BE2C (cell line): ENCODE data around the gene TMEM63B.
"Not testable (repeated sequence)": the region's sequence is repeated elsewhere in the genome, so short reads cannot be mapped to it uniquely, and the experiment has no call there.

Experiments used
- DNase-seq: peaks from one replicate; pipeline ENCODE4 v3.0.0-alpha.2; 2020
- H3K27me3 ChIP-seq: fragments of 250-450 bp; sonication (Bioruptor Pico); 2 replicates; pipeline ENCODE4 v1.5.1; 2020; ENCODE audit warnings: mild to moderate bottlenecking
- H3K36me3 ChIP-seq: fragments of 250-450 bp; sonication (Bioruptor Pico); 2 replicates; pipeline ENCODE4 v1.5.1; 2020; ENCODE audit warnings: mild to moderate bottlenecking
- H3K4me1 ChIP-seq: fragments of 250-450 bp; sonication (Bioruptor Pico); 2 replicates; pipeline ENCODE4 v1.5.1; 2020
- H3K4me3 ChIP-seq: 2 replicates; pipeline ENCODE4 v1.5.1; 2011; ENCODE audit warnings: low read depth, low read length
- H3K9me3 ChIP-seq: fragments of 250-450 bp; sonication (Bioruptor Pico); 2 replicates; pipeline ENCODE4 v1.5.1; 2020
- TF ChIP-seq, protein P1 (sequence below): IDR thresholded peaks from 2 replicates; pipeline ENCODE4 v1.5.1; 2012; ENCODE audit warnings: mild to moderate bottlenecking, low read depth, low read length

Gene TMEM63B

DNA sequence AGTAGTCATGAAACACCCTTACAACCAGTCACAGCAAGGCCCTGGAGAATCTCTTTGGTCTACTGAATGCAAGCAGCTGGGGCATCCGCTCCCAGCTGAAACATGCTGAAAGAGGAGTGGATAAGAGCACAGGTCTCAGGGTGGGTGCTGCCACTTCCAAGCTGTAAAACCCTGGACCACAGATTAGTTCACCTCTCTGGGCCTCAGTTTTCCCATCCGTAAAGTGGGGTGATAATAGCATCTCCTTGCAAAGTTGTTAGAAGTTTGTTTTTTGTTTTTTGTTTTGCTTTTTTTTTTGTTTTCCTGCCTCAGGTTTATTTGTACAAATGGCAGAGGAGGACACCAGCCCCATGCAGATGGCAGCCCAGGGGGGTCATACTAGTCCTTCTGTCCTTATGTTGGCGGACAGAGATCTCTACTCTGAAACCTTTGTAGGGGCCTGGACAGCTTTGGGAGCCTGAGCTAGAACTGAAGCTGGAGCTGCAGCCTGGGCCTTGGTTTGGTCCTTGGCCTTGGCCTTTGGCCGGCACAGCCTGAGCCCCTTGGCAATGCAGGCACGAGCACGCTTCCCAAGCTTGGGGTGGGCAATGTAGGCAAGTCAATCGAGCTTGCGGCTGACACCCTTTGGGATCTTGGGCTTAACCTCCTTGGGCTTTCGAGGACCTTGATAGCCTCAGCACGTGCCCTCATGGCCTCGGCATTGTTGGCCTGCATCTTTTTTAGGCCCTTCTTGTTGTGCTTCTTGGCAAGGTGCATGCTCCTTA lies 38.3 kb upstream of the TMEM63B start:
- no peak overlapping the region for H3K4me3 ChIP-seq
- H3K27me3 ChIP-seq, result no peaks in the 10 kb centered on the region
- peaks cover 11% of the 10 kb centered on the region for H3K4me1 ChIP-seq
- peaks cover 11% of the 10 kb centered on the region for H3K36me3 ChIP-seq
- TF ChIP-seq, protein P1, sequence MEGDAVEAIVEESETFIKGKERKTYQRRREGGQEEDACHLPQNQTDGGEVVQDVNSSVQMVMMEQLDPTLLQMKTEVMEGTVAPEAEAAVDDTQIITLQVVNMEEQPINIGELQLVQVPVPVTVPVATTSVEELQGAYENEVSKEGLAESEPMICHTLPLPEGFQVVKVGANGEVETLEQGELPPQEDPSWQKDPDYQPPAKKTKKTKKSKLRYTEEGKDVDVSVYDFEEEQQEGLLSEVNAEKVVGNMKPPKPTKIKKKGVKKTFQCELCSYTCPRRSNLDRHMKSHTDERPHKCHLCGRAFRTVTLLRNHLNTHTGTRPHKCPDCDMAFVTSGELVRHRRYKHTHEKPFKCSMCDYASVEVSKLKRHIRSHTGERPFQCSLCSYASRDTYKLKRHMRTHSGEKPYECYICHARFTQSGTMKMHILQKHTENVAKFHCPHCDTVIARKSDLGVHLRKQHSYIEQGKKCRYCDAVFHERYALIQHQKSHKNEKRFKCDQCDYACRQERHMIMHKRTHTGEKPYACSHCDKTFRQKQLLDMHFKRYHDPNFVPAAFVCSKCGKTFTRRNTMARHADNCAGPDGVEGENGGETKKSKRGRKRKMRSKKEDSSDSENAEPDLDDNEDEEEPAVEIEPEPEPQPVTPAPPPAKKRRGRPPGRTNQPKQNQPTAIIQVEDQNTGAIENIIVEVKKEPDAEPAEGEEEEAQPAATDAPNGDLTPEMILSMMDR, result no peak
- H3K9me3 ChIP-seq, result no peaks in the 10 kb centered on the region
- no peak for DNase-seq

DNA sequence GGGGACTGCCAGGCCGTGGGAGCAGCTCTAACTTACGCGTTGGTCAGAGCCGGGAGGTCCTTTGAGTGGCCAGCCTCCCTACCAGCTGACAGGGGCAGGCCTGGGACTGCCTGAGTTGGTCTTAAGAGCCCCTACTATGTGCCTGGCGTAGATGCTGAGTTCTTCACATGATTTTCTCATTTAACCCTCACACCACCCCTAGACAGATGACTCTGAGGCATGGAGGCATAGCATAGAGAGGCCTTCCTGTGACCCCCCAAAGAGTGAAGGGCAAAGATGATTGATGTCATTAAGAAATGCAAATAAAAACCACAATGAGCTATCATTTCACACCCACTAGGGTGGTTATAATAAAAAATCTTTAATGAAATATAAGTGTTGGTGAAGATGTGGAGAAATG lies 36.9 kb upstream of the TMEM63B start:
- peaks cover 11% of the 10 kb centered on the region for H3K4me1 ChIP-seq
- no peak for DNase-seq
- H3K4me3 ChIP-seq, result no peak overlapping the region
- no peaks in the 10 kb centered on the region for H3K9me3 ChIP-seq
- TF ChIP-seq, protein P1, result no peak
- H3K27me3 ChIP-seq, result no peaks in the 10 kb centered on the region
- peaks cover 21% of the 10 kb centered on the region for H3K36me3 ChIP-seq

- not testable (repeated sequence) for DNase-seq, H3K27me3 ChIP-seq, H3K9me3 ChIP-seq, H3K4me3 ChIP-seq
- Histone ChIP-seq H3K4me1 (peaks cover 11% of the 10 kb centered on the region), H3K36me3 (peaks cover 21% of the 10 kb centered on the region)
Measured at GRCh38 chr6:44091356-44091755, 36.0 kb upstream of the TMEM63B start.

DNA sequence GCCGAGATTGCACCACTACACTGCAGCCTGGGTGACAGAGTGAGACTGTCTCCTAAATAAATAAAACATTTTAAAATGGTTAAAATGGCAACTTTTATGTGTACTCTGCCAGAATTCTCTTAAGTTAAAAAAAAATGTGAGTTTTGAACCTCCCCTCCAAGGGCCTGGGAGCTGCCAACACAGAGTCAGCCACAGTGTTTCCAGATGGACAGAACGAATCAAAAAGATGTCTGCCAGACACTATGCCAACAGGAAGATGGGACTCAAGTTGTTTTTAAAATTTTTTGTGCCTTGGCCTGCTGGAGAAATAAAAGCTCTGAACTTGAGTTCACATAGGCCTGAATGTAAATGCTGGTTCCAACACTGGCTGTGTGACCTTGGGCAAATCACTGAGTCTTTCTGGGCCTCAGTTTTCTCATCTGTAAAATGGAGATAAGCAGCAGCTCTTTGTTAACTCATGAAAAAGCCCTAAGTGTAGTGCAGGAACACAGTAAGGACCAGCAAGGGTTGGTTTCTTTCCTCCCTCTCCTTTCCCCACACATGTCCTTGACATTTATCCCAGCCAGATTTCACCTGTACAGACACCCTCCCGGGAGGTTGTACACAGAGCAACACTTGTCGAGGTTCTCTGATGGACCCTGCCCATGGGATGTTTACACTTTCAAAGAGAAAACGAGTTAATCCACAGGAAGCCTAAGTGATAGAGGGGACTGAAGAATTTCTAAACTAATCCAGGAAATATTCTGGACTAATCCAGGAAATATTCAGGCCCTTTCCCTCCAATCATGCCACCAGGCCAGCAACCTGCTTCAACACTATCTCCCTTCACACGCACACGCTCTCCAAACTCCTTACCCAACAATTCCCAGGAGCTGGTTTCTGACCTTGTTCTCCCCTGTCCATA lies 35.1 kb upstream of the TMEM63B start:
- no peaks in the 10 kb centered on the region for H3K27me3 ChIP-seq
- TF ChIP-seq, protein P1, result no peak
- no peak overlapping the region for H3K4me3 ChIP-seq
- peaks cover 21% of the 10 kb centered on the region for H3K36me3 ChIP-seq
- H3K4me1 ChIP-seq, result peaks cover 5% of the 10 kb centered on the region
- H3K9me3 ChIP-seq, result no peaks in the 10 kb centered on the region
- no peak for DNase-seq

DNA sequence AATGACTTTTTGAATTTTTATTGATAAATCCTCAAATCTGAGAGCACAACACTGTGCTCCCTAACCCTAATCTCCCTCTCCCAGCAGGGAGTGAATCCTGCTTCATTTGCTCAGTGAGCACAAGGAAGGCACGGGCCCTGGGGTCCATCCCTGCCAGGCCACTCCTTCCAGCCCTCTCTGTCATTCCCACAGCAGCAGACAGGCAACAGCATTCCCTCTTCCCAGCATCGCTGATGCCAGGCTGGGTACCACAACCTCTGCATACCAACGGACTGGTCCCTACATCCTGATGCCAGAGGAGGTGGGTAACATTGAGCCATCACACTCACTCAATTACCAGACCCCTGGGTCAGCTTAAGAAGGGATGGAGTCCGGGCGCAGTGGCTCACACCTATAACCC lies 34.3 kb upstream of the TMEM63B start:
- peaks cover 2% of the 10 kb centered on the region for H3K4me1 ChIP-seq
- no peak overlapping the region for H3K4me3 ChIP-seq
- H3K27me3 ChIP-seq, result no peaks in the 10 kb centered on the region
- H3K9me3 ChIP-seq, result no peaks in the 10 kb centered on the region
- H3K36me3 ChIP-seq, result peaks cover 23% of the 10 kb centered on the region
- DNase-seq, result no peak
- TF ChIP-seq, protein P1, result no peak

- Histone ChIP-seq H3K4me1 (peaks cover 3% of the 10 kb centered on the region), H3K27me3 (no peaks in the 10 kb centered on the region), H3K36me3 (peaks cover 23% of the 10 kb centered on the region), H3K9me3 (no peaks in the 10 kb centered on the region), H3K4me3 (no peak overlapping the region)
- no peak for DNase-seq
- TF ChIP-seq, protein P1, result no peak
Measured at GRCh38 chr6:44093750-44094402, 33.5 kb upstream of the TMEM63B start.
